ENCODE measurements around the gene RBBP4. TPM values are rescaled to one million over a fixed set of nuclear protein-coding genes. Genes with fewer than 3 reads are reported as not detected.
"Not testable (repeated sequence)": the region's sequence is repeated elsewhere in the genome, so short reads cannot be mapped to it uniquely, and the experiment has no call there.

The RBBP4 gene
- total and polyA plus RNA-seq, 2 of the 13 experiments (the other 11 are each of a cell fraction or from before 2014, with no cell fraction given): 64.4 to 166 TPM

GRCh38 chr1:32666901-32667566 is 16.0 kb downstream of the RBBP4 start:
- no TSS peak for BruUV-seq (replicated peaks)
- ATAC-seq (no peak), DNase-seq (ENCODE audit: low spot score) (no peak), FAIRE-seq (no peak)
- Histone ChIP-seq H3K4me2 (ENCODE audit: low read depth, low read length) (no peak overlapping the region), H3K36me3 (replicated peaks in 1 of 2; ENCODE audit: control insufficient read depth in 1 of 2, insufficient read depth in 2 of 2, low read length in 2 of 2) (peaks cover 13 to 65% of the 10 kb centered on the region in 2 experiments; a peak in 4 of 5 replicates), H3K79me2 (ENCODE audit: insufficient read depth, low read length) (peaks cover 2% of the 10 kb centered on the region), H3K4me1 (ENCODE audit: insufficient read depth, low read length) (no peaks in the 10 kb centered on the region), H3K4me3 (replicated peaks in 1 of 3; ENCODE audit: insufficient read depth in 1 of 3, low read depth in 2 of 3, low read length in 3 of 3) (no peak overlapping the region), H3K27ac (ENCODE audit: extremely low read length, insufficient read depth, low read length) (no peak overlapping the region), H3K27me3 (ENCODE audit: control insufficient read depth in 1 of 2, insufficient read depth in 2 of 2, low read length in 2 of 2) (no peaks in the 10 kb centered on the region), H2AFZ (ENCODE audit: low read length) (no peak overlapping the region), H3K9me3 (ENCODE audit: low read length) (no peaks in the 10 kb centered on the region), H4K20me1 (ENCODE audit: insufficient read depth, low read length) (no peaks in the 10 kb centered on the region), H3K9ac (ENCODE audit: insufficient read depth, low read depth, low read length) (no peak overlapping the region)
- intact Hi-C loops (cut with micrococcal nuclease; ENCODE audit: unreplicated experiment) (no loop called here), in situ Hi-C loops (cut with HindIII; ENCODE audit: extremely low pct_ligation_motif_present, low pct_unique_long_range_greater_than_20kb) (no loop called here)
- CTCF ChIA-PET (ENCODE audit: low intra/inter-chr PET ratio, low total read pairs): no interaction called here
- 93% methylated on average over 12 of the region's 12 CpGs for WGBS (ENCODE audit: low lambda C conversion rate)
- POLR2A ChIA-PET: no interaction called here
- TF ChIP-seq ZNF749 (CRISPR knock-in tag; IDR thresholded peaks at IDR 0.05; ENCODE audit: borderline replicate concordance): no peak
- TF ChIP-seq POLR2G (IDR thresholded peaks at IDR 0.05; ENCODE audit: low read depth, low read length): 0 out of 2 replicates have a peak, but pooled peaks have one; percentile 26

GRCh38 chr1:32668716-32669115 is 17.7 kb downstream of the RBBP4 start:
- H3K4me1 ChIP-seq (ENCODE audit: insufficient read depth, low read length); CTCF ChIA-PET (ENCODE audit: low intra/inter-chr PET ratio, low total read pairs); POLR2A ChIA-PET; FAIRE-seq; ATAC-seq; H3K79me2 ChIP-seq (ENCODE audit: insufficient read depth, low read length); H3K9ac ChIP-seq (ENCODE audit: insufficient read depth, low read depth, low read length); H3K9me3 ChIP-seq (ENCODE audit: low read length); H3K4me2 ChIP-seq (ENCODE audit: low read depth, low read length); DNase-seq (ENCODE audit: low spot score); H4K20me1 ChIP-seq (ENCODE audit: insufficient read depth, low read length); H2AFZ ChIP-seq (ENCODE audit: low read length); H3K4me3 ChIP-seq (replicated peaks in 1 of 3; ENCODE audit: insufficient read depth in 1 of 3, low read depth in 2 of 3, low read length in 3 of 3); H3K27ac ChIP-seq (ENCODE audit: extremely low read length, insufficient read depth, low read length); H3K27me3 ChIP-seq (ENCODE audit: control insufficient read depth in 1 of 2, insufficient read depth in 2 of 2, low read length in 2 of 2); intact Hi-C loops (cut with micrococcal nuclease; ENCODE audit: unreplicated experiment); in situ Hi-C loops (cut with HindIII; ENCODE audit: extremely low pct_ligation_motif_present, low pct_unique_long_range_greater_than_20kb): not testable (repeated sequence)
- TSS peak; percentile 37 for BruUV-seq (replicated peaks)
- over 99% methylated on average over 5 of the region's 5 CpGs for WGBS (ENCODE audit: low lambda C conversion rate)
- H3K36me3 ChIP-seq (replicated peaks in 1 of 2; ENCODE audit: control insufficient read depth in 1 of 2, insufficient read depth in 2 of 2, low read length in 2 of 2): peaks cover 11 to 79% of the 10 kb centered on the region in 2 experiments; a peak in 4 of 5 replicates
